ENCODE results near the gene C16orf82.

- TF ChIP-seq, protein P1, sequence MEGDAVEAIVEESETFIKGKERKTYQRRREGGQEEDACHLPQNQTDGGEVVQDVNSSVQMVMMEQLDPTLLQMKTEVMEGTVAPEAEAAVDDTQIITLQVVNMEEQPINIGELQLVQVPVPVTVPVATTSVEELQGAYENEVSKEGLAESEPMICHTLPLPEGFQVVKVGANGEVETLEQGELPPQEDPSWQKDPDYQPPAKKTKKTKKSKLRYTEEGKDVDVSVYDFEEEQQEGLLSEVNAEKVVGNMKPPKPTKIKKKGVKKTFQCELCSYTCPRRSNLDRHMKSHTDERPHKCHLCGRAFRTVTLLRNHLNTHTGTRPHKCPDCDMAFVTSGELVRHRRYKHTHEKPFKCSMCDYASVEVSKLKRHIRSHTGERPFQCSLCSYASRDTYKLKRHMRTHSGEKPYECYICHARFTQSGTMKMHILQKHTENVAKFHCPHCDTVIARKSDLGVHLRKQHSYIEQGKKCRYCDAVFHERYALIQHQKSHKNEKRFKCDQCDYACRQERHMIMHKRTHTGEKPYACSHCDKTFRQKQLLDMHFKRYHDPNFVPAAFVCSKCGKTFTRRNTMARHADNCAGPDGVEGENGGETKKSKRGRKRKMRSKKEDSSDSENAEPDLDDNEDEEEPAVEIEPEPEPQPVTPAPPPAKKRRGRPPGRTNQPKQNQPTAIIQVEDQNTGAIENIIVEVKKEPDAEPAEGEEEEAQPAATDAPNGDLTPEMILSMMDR (IDR thresholded peaks at IDR 0.05; ENCODE audit: low read length): no peak
- TF ChIP-seq EZH2 (IDR thresholded peaks at IDR 0.05; ENCODE audit: borderline replicate concordance, low read length): no peak
Observed at GRCh38 chr16:27048316-27048715, 18.4 kb upstream of the C16orf82 start.

Measured in OCI-LY1 (cell line).